Left cardiac atrium (tissue), 4 donors: Measurements from ENCODE around the gene KCNK17. TPM values are rescaled to one million over a fixed set of nuclear protein-coding genes. Genes with fewer than 3 reads are reported as not detected.

Source experiments
- ATAC-seq, 2 donors: fragments of 200-7000 bp; cut with Tn5 transposase; one replicate each; pipeline ENCODE4 v1.9.1; 2020; ENCODE audit warnings: mild to moderate bottlenecking in 2 of 2, moderate library complexity in 2 of 2
- DNase-seq: peaks from one replicate; pipeline ENCODE4 v3.0.0-alpha.2; 2020
- intact Hi-C, 2 donors: fragments of 100-400 bp; cut with DNase I; formaldehyde crosslinking; loops; one replicate each; pipeline versions ENCODE4 v1.14.1 to v1.15.1; 2022 to 2023
- total RNA-seq, 2 donors: library from RNA; stranded (reverse); fragmentation: NEBNext Ultra II Directional; extraction: Animal tissue kit (Norgen Biotek cat#: 25700); gene quantifications; one replicate each; pipeline ENCODE4 v1.2.1, GENCODE V29; 2021
- donor health status: DM: no; HTN: yes; CAD: no.
- donor health status: DM: no; HTN: yes; CAD: no; lungs with severe emphysema.
- donor health status: DM: yes; HTN: yes; CAD: no.
- donor health status: Dilated cardiomyopathy.

Gene KCNK17
- total RNA-seq, 2 donors from 2014 or later, result 0.53 to 1.1 TPM

DNA sequence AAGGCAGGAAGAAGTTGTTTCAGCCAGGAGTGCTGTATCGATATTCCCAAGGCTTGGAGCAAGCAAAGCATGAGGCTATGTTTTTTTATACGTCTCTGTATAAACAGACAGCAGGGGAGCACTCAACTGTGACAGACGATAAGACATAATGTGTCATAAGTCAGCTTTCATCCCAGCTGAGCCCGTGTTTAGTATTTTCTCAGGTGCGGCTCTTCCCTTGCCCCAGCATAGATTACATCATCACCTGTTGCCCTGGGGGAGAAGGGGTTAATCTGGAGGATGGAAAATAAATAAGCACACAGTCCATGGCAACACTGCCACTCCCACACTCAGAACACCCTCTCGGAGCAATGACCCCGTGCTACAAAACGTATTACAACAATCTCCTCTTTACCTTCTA is 62.8 kb downstream of the KCNK17 start:
- DNase-seq, result no peak
- ATAC-seq, result no peak
- intact Hi-C loops, result no loop called here

DNA sequence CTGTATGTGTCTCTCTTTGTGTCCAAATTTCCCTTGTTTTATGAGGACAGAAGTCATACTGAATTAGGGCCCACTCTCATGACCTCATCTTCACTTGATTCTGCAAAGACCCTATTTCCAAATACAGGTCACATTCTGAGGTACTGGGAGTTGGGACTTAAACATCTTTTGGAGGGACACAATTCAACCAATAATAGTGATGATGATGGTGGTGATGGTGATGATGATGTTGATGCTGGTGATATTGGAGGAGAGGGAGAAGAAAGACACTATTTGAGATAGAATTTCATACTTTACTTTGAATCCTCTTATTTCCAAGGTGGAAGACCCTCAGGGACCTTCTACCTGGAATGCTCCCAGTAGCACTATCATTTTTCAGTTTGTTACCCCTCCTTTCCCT is 63.7 kb downstream of the KCNK17 start:
- intact Hi-C loops, result no loop called here
- no peak for ATAC-seq

DNA sequence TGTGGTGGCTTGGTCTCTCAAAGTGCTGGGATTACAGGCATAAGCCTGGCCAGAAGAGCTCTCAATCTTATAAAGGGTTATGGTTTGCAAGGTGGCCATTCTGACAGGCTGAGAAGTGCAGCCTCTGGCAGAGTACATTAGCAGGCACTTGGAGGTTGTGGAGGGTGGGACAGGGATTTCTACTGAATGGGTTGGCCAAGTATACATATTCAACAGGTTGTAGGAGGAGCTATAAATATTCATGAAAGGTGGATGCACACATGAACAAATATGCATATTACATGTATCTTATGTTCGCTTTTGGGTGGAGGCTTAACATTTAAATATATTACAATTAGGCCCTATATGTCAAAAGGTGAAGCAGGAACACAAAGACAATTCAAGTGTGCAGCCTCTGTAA is 64.9 kb downstream of the KCNK17 start:
- ATAC-seq, result no peak
- intact Hi-C loops, result no loop called here

More for the DNA sequence above, 63.7 kb downstream of the KCNK17 start:
- no peak for DNase-seq

More for the DNA sequence above, 64.9 kb downstream of the KCNK17 start:
- no peak for DNase-seq

Other genes with a start within 250 kb of the KCNK17 start
- 10 to 100 TPM in 1 of 2 donors, 1 to 10 TPM in 1; 9.2 to 10.8 TPM for gene SAYSD1, start 199.2 kb downstream of the KCNK17 start, total RNA-seq
- 1 to 10 TPM in 1 of 2 donors, under 1 TPM in 1; 0.76 to 1.2 TPM for gene KCNK5, start 84.9 kb downstream of the KCNK17 start, total RNA-seq
- not detected for gene KCNK16, start 8.3 kb upstream of the KCNK17 start, total RNA-seq